OCI-LY3 (cell line): ENCODE data around the gene PCNX1.
"Not testable (repeated sequence)": the region's sequence is repeated elsewhere in the genome, so short reads cannot be mapped to it uniquely, and the experiment has no call there.

Source experiments
- CTCF ChIP-seq: fragments of 200-600, 300-600 bp; sonication (generic); IDR thresholded peaks from 2 replicates; pipeline ENCODE4 v1.5.1; 2014; ENCODE audit warnings: antibody characterized with exemption, low read length, low read depth
- EZH2phosphoT487 ChIP-seq: fragments of 200-600 bp; shearing (Covaris generic); IDR thresholded peaks from 2 replicates; pipeline ENCODE4 v1.6.1; 2018; ENCODE audit warnings: antibody characterized with exemption, mixed run types, low read depth

- not testable (repeated sequence) for TF ChIP-seq CTCF, EZH2phosphoT487
These were observed 240.1 kb downstream of the PCNX1 start for GRCh38 chr14:71147335-71147734.
